Small intestine (tissue), 7 donors: ENCODE results near the gene ADPRS. TPM values are rescaled to one million over a fixed set of nuclear protein-coding genes. Genes with fewer than 3 reads are reported as not detected.

Experiments used
- DNase-seq, 2 donors: peaks; one replicate each; pipeline versions ENCODE4 v3.0.0 to v3.0.0-alpha.2; 2013
- FAIRE-seq: peaks from 2 replicates; lab custom pipeline; 2012; peaks lifted over from hg19 to GRCh38; lab: Jason Lieb, UNC
- H3K27ac ChIP-seq, 3 donors: one replicate each; pipeline ENCODE4 v1.5.1; 2013; ENCODE audit warnings: low read length in 2 of 3, mild to moderate bottlenecking in 2 of 3, control low read depth in 1 of 3, inconsistent platforms in 1 of 3, low read depth in 1 of 3, moderate library complexity in 1 of 3
- H3K27me3 ChIP-seq, 3 donors: one replicate each; pipeline ENCODE4 v1.6.1; 2013; ENCODE audit warnings: low read length in 3 of 3, inconsistent platforms in 1 of 3; ENCODE audit not compliant: control insufficient read depth in 3 of 3, insufficient read depth in 3 of 3
- H3K36me3 ChIP-seq, 3 donors: one replicate each; pipeline ENCODE4 v1.6.1; 2013; ENCODE audit warnings: low read length in 3 of 3, inconsistent platforms in 1 of 3, low read depth in 1 of 3, mild to moderate bottlenecking in 1 of 3, moderate library complexity in 1 of 3; ENCODE audit not compliant: control insufficient read depth in 3 of 3, insufficient read depth in 2 of 3
- H3K4me1 ChIP-seq, 3 donors: one replicate each; pipeline ENCODE4 v1.6.1; 2013; ENCODE audit warnings: low read length in 2 of 3, inconsistent platforms in 1 of 3, low read depth in 1 of 3, mild to moderate bottlenecking in 1 of 3, moderate library complexity in 1 of 3; ENCODE audit not compliant: control insufficient read depth in 3 of 3, insufficient read depth in 2 of 3
- H3K4me3 ChIP-seq, 3 donors: one replicate each; pipeline ENCODE4 v1.5.1; 2013; ENCODE audit warnings: low read length in 3 of 3, control low read depth in 1 of 3, inconsistent platforms in 1 of 3, low read depth in 1 of 3, mild to moderate bottlenecking in 1 of 3, moderate library complexity in 1 of 3
- H3K9me3 ChIP-seq, 2 donors: one replicate each; pipeline ENCODE4 v1.6.1; 2013; ENCODE audit warnings: low read depth in 1 of 2, low read length in 1 of 2; ENCODE audit not compliant: control insufficient read depth in 2 of 2, insufficient read depth in 1 of 2
- WGBS, 3 donors: extraction: QIAGEN DNeasy Blood & Tissue Kit; methylation state at CpG; one replicate each; pipeline ENCODE4 v1.1.7; 2013; 5-methylcytosine and 5-hydroxymethylcytosine counted together
- polyA plus RNA-seq, 4 donors: library from polyadenylated mRNA; stranded (reverse) in 3 of 4; unstranded in 1 of 4; fragments of 200-250 nt in 3 of 4; fragments of 120-200 nt in 1 of 4; gene quantifications; one replicate each; pipeline versions ENCODE4 v1.2.1 to v1.2.3, GENCODE V29; 2013
- donor health status: healthy with polysubstance abuse.
- donor health status: control.
- donor health status: control.
- donor health status: Bipolar disorder and iron deficiency.
- donor health status: healthy.

The ADPRS gene
- polyA plus RNA-seq, 4 donors, result 24.2 to 38.4 (median 33.4) TPM

- H3K27ac ChIP-seq, result peak overlapping the region in 1 of 3 donors; percentile 6
- H3K4me3 ChIP-seq, result peak overlapping the region in 1 of 3 donors; percentile 51
- no peaks in the 10 kb centered on the region for H3K9me3 ChIP-seq
- WGBS, 3 donors, result 52 to 59% (median 55%) methylated on average over 19 of the region's 19 CpGs
- peaks cover 0 to 7% (median 3%) of the 10 kb centered on the region in 3 donors for H3K27me3 ChIP-seq
- no peak for DNase-seq
- H3K4me1 ChIP-seq, result peaks cover 0 to 7% (median 3%) of the 10 kb centered on the region in 3 donors
- no peak for FAIRE-seq
- peaks cover 0 to 4% (median 0%) of the 10 kb centered on the region in 3 donors for H3K36me3 ChIP-seq
These were observed 4.1 kb upstream of the ADPRS start for GRCh38 chr1:36084497-36085115.

GRCh38 chr1:36085126-36085525 is 3.6 kb upstream of the ADPRS start:
- H3K4me1 ChIP-seq, result peaks cover 0 to 9% (median 4%) of the 10 kb centered on the region in 3 donors
- H3K4me3 ChIP-seq, result no peak overlapping the region
- no peak for FAIRE-seq
- 88 to 94% (median 91%) methylated on average over 9 of the region's 9 CpGs for WGBS, 3 donors
- peaks cover 0 to 4% (median 0%) of the 10 kb centered on the region in 3 donors for H3K36me3 ChIP-seq
- DNase-seq, result no peak
- no peak overlapping the region for H3K27ac ChIP-seq
- H3K27me3 ChIP-seq, result peaks cover 0 to 7% (median 3%) of the 10 kb centered on the region in 3 donors
- H3K9me3 ChIP-seq, result no peaks in the 10 kb centered on the region

GRCh38 chr1:36085686-36086526 is 2.8 kb upstream of the ADPRS start:
- 89 to 91% (median 90%) methylated on average over 29 of the region's 29 CpGs for WGBS, 3 donors
- Histone ChIP-seq H3K36me3 (peaks cover 0 to 10% (median 0%) of the 10 kb centered on the region in 3 donors), H3K27me3 (peaks cover 0 to 7% (median 3%) of the 10 kb centered on the region in 3 donors), H3K4me1 (peaks cover 0 to 14% (median 4%) of the 10 kb centered on the region in 3 donors), H3K9me3 (no peaks in the 10 kb centered on the region), H3K27ac (no peak overlapping the region), H3K4me3 (no peak overlapping the region)
- FAIRE-seq (no peak), DNase-seq (no peak)

GRCh38 chr1:36086529-36087232 is 2.0 kb upstream of the ADPRS start:
- H3K4me1 ChIP-seq, result peaks cover 0 to 18% (median 4%) of the 10 kb centered on the region in 3 donors
- no peak overlapping the region for H3K27ac ChIP-seq
- peaks cover 0 to 7% (median 3%) of the 10 kb centered on the region in 3 donors for H3K27me3 ChIP-seq
- WGBS, 3 donors, result 84 to 93% (median 87%) methylated on average over 12 of the region's 12 CpGs
- peaks cover 0 to 18% (median 0%) of the 10 kb centered on the region in 3 donors for H3K36me3 ChIP-seq
- no peak for FAIRE-seq
- no peaks in the 10 kb centered on the region for H3K9me3 ChIP-seq
- no peak for DNase-seq
- no peak overlapping the region for H3K4me3 ChIP-seq

GRCh38 chr1:36087233-36088123 is 1.2 kb upstream of the ADPRS start:
- Histone ChIP-seq H3K36me3 (peaks cover 0 to 26% (median 2%) of the 10 kb centered on the region in 3 donors), H3K4me3 (no peak overlapping the region), H3K27me3 (peaks cover 0 to 7% (median 3%) of the 10 kb centered on the region in 3 donors), H3K27ac (no peak overlapping the region), H3K9me3 (no peaks in the 10 kb centered on the region), H3K4me1 (peaks cover 0 to 18% (median 4%) of the 10 kb centered on the region in 3 donors)
- no peak for FAIRE-seq
- no peak for DNase-seq
- 91 to 93% (median 93%) methylated on average over 31 of the region's 31 CpGs for WGBS, 3 donors

GRCh38 chr1:36088265-36088576 is 471 bp upstream of the ADPRS start:
- Histone ChIP-seq H3K9me3 (no peaks in the 10 kb centered on the region), H3K27ac (peak overlapping the region in 1 of 3 donors; percentile 94), H3K4me3 (peak overlapping the region in 2 of 3 donors; percentile 54 to 84), H3K36me3 (peaks cover 2 to 33% (median 6%) of the 10 kb centered on the region in 3 donors), H3K4me1 (peaks cover 0 to 18% (median 4%) of the 10 kb centered on the region in 3 donors), H3K27me3 (peaks cover 0 to 6% (median 3%) of the 10 kb centered on the region in 3 donors)
- FAIRE-seq, result no peak
- no peak for DNase-seq
- WGBS, 3 donors, result 23 to 28% (median 26%) methylated on average over 8 of the region's 8 CpGs

- DNase-seq (peak; percentile 65 to 83), FAIRE-seq (no peak)
- Histone ChIP-seq H3K27ac (peak overlapping the region; percentile 83 to 94 (median 84)), H3K9me3 (no peaks in the 10 kb centered on the region), H3K4me1 (peaks cover 0 to 15% (median 4%) of the 10 kb centered on the region in 3 donors), H3K27me3 (no peaks in the 10 kb centered on the region), H3K36me3 (peaks cover 7 to 47% (median 8%) of the 10 kb centered on the region in 3 donors), H3K4me3 (peak overlapping the region; percentile 84 to 93 (median 89))
- WGBS, 3 donors, result 2 to 5% (median 3%) methylated on average over 32 of the region's 32 CpGs
These were observed 865 bp downstream of the ADPRS start for GRCh38 chr1:36089393-36090121.
